ENCODE results near the gene GPM6B. TPM values are rescaled to one million over a fixed set of nuclear protein-coding genes. Genes with fewer than 3 reads are reported as not detected.

The GPM6B gene
- total RNA-seq, 1 experiment from 2014 or later: 0.51 TPM

- H3K4me1 ChIP-seq (ENCODE audit: insufficient read depth, low read length): no peaks in the 10 kb centered on the region; the same call in 1 of the 2 replicates
- TF ChIP-seq EZH2 (IDR thresholded peaks at IDR 0.05; ENCODE audit: low read length, unreplicated experiment) (no peak), EZH2phosphoT487 (IDR thresholded peaks at IDR 0.05; ENCODE audit: borderline replicate concordance, low read length) (no peak)
- TF ChIP-seq, protein P1, sequence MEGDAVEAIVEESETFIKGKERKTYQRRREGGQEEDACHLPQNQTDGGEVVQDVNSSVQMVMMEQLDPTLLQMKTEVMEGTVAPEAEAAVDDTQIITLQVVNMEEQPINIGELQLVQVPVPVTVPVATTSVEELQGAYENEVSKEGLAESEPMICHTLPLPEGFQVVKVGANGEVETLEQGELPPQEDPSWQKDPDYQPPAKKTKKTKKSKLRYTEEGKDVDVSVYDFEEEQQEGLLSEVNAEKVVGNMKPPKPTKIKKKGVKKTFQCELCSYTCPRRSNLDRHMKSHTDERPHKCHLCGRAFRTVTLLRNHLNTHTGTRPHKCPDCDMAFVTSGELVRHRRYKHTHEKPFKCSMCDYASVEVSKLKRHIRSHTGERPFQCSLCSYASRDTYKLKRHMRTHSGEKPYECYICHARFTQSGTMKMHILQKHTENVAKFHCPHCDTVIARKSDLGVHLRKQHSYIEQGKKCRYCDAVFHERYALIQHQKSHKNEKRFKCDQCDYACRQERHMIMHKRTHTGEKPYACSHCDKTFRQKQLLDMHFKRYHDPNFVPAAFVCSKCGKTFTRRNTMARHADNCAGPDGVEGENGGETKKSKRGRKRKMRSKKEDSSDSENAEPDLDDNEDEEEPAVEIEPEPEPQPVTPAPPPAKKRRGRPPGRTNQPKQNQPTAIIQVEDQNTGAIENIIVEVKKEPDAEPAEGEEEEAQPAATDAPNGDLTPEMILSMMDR (conservative IDR thresholded peaks at IDR 0.05; ENCODE audit: low read depth, low read length): no peak
- H3F3A ChIP-seq (ENCODE audit: low read length, unreplicated experiment): no peaks in the 10 kb centered on the region
- H3K9me2 ChIP-seq (replicated peaks; ENCODE audit: low read length): no peaks in the 10 kb centered on the region
- intact Hi-C loops (cut with micrococcal nuclease): no loop called here
- CTCF ChIA-PET: no interaction called here
- H3K9ac ChIP-seq (ENCODE audit: low read length): no peak overlapping the region
- DNase-seq: no peak
- no peak for ATAC-seq
- H4K20me1 ChIP-seq (ENCODE audit: low read length): no peaks in the 10 kb centered on the region
- no peak overlapping the region for H3K4me3 ChIP-seq (ENCODE audit: low read length)
- no peak overlapping the region for H2AFZ ChIP-seq (ENCODE audit: low read length)
- POLR2A ChIA-PET (ENCODE audit: unreplicated experiment): no interaction called here
- no peaks in the 10 kb centered on the region for H3K36me3 ChIP-seq (ENCODE audit: low read depth, low read length)
- no TSS peak for BruUV-seq (replicated peaks)
- H3K79me2 ChIP-seq (ENCODE audit: low read length): no peaks in the 10 kb centered on the region
- H3K4me2 ChIP-seq (ENCODE audit: low read length): no peak overlapping the region
- no peaks in the 10 kb centered on the region for H3K27me3 ChIP-seq (ENCODE audit: low read length)
- no peaks in the 10 kb centered on the region for H3K9me3 ChIP-seq (ENCODE audit: low read length)
- H3K27ac ChIP-seq (ENCODE audit: low read length): no peak overlapping the region
Measured at GRCh38 chrX:13794417-13794816, 22.5 kb downstream of the GPM6B start.

DNA sequence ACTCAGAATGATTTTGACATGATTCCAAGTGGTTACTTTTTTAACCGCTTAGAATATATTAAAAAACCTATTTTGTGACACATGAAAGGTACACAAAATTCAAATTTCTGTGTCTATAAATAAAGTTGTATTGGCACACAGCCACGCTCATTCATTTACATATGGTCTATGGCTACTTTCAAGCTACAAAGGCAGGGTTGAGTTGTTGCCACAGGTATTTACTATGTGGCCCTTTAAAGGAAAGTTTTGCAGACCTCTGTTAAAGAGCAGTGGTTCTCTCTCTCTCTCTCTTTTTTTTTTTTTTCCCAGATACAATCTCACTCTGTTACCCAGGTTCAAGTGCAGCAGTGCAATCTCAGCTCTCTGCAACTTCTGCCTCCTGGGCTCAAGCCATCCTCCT, 23.0 kb downstream of the GPM6B start:
- Histone ChIP-seq H3K4me1 (ENCODE audit: insufficient read depth, low read length) (no peaks in the 10 kb centered on the region; the same call in 1 of the 2 replicates), H3K9me3 (ENCODE audit: low read length) (no peaks in the 10 kb centered on the region), H3K27me3 (ENCODE audit: low read length) (no peaks in the 10 kb centered on the region), H3K27ac (ENCODE audit: low read length) (no peak overlapping the region), H3K79me2 (ENCODE audit: low read length) (no peaks in the 10 kb centered on the region), H3K4me2 (ENCODE audit: low read length) (no peak overlapping the region), H2AFZ (ENCODE audit: low read length) (no peak overlapping the region), H4K20me1 (ENCODE audit: low read length) (no peaks in the 10 kb centered on the region), H3K4me3 (ENCODE audit: low read length) (no peak overlapping the region), H3F3A (ENCODE audit: low read length, unreplicated experiment) (no peaks in the 10 kb centered on the region), H3K9ac (ENCODE audit: low read length) (no peak overlapping the region), H3K9me2 (replicated peaks; ENCODE audit: low read length) (no peaks in the 10 kb centered on the region), H3K36me3 (ENCODE audit: low read depth, low read length) (no peaks in the 10 kb centered on the region)
- intact Hi-C loops (cut with micrococcal nuclease): no loop called here
- DNase-seq (no peak), ATAC-seq (no peak)
- POLR2A ChIA-PET (ENCODE audit: unreplicated experiment): no interaction called here
- TF ChIP-seq, protein P1 (conservative IDR thresholded peaks at IDR 0.05; ENCODE audit: low read depth, low read length): no peak
- no peak for TF ChIP-seq EZH2phosphoT487 (IDR thresholded peaks at IDR 0.05; ENCODE audit: borderline replicate concordance, low read length)
- no peak for TF ChIP-seq EZH2 (IDR thresholded peaks at IDR 0.05; ENCODE audit: low read length, unreplicated experiment)
- CTCF ChIA-PET: no interaction called here
- no TSS peak for BruUV-seq (replicated peaks)

- ATAC-seq (no peak), DNase-seq (no peak)
- Histone ChIP-seq H3F3A (ENCODE audit: low read length, unreplicated experiment) (no peaks in the 10 kb centered on the region), H3K36me3 (ENCODE audit: low read depth, low read length) (no peaks in the 10 kb centered on the region), H4K20me1 (ENCODE audit: low read length) (no peaks in the 10 kb centered on the region), H3K27ac (ENCODE audit: low read length) (no peak overlapping the region), H3K27me3 (ENCODE audit: low read length) (no peaks in the 10 kb centered on the region), H3K9me3 (ENCODE audit: low read length) (no peaks in the 10 kb centered on the region), H3K4me2 (ENCODE audit: low read length) (no peak overlapping the region), H3K79me2 (ENCODE audit: low read length) (no peaks in the 10 kb centered on the region), H2AFZ (ENCODE audit: low read length) (no peak overlapping the region), H3K9ac (ENCODE audit: low read length) (no peak overlapping the region), H3K9me2 (replicated peaks; ENCODE audit: low read length) (no peaks in the 10 kb centered on the region), H3K4me3 (ENCODE audit: low read length) (no peak overlapping the region), H3K4me1 (ENCODE audit: insufficient read depth, low read length) (no peaks in the 10 kb centered on the region; the same call in 1 of the 2 replicates)
- CTCF ChIA-PET: no interaction called here
- POLR2A ChIA-PET (ENCODE audit: unreplicated experiment): no interaction called here
- TF ChIP-seq, protein P1 (conservative IDR thresholded peaks at IDR 0.05; ENCODE audit: low read depth, low read length): no peak
- TF ChIP-seq EZH2 (IDR thresholded peaks at IDR 0.05; ENCODE audit: low read length, unreplicated experiment) (no peak), EZH2phosphoT487 (IDR thresholded peaks at IDR 0.05; ENCODE audit: borderline replicate concordance, low read length) (no peak)
- BruUV-seq (replicated peaks): no TSS peak
- intact Hi-C loops (cut with micrococcal nuclease): no loop called here
Measured at GRCh38 chrX:13791559-13791958, 25.3 kb downstream of the GPM6B start.
